Measurements from ENCODE around the gene ASAP2.
"Not testable (repeated sequence)": the region's sequence is repeated elsewhere in the genome, so short reads cannot be mapped to it uniquely, and the experiment has no call there.

Gene ASAP2

DNA sequence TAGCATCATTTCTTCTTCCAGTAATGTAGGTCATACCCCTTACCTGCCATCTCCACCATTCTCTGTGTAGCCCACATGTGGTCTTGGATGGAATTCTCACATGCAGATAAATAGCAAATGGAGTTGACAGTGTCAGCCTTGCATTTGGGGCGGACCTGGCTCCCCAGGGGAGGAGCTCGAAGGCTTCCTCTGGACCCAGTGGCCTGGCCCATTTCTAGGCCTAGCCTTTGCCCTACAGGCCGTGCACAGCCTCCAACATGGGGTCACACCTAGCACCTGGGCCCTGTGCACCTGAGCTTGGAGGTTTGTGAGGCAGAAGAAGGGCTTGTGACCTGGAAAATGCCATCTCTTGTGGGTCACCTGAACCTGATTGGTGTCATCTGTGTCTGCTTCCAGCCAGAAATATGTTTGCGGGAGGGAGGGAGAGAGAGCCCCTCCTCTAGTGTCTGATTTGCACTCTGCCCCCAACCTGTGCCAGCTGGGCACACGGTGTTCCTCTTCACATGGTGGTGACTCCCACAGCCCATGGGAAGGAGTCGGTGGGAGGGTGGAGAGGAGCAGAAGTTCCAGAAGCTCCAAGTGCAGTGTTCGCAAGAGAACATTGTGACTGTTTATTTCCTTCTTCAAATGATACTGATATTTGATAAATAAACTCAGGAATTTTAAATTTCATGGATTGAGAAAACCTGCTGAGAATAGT is 183.7 kb downstream of the ASAP2 start:
- no peak for DNase-seq (ENCODE audit: low read depth)
- TF ChIP-seq, protein P1, sequence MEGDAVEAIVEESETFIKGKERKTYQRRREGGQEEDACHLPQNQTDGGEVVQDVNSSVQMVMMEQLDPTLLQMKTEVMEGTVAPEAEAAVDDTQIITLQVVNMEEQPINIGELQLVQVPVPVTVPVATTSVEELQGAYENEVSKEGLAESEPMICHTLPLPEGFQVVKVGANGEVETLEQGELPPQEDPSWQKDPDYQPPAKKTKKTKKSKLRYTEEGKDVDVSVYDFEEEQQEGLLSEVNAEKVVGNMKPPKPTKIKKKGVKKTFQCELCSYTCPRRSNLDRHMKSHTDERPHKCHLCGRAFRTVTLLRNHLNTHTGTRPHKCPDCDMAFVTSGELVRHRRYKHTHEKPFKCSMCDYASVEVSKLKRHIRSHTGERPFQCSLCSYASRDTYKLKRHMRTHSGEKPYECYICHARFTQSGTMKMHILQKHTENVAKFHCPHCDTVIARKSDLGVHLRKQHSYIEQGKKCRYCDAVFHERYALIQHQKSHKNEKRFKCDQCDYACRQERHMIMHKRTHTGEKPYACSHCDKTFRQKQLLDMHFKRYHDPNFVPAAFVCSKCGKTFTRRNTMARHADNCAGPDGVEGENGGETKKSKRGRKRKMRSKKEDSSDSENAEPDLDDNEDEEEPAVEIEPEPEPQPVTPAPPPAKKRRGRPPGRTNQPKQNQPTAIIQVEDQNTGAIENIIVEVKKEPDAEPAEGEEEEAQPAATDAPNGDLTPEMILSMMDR (IDR thresholded peaks at IDR 0.05; ENCODE audit: control insufficient read depth, insufficient read depth, low read depth, low read length, missing control alignments), result no peak
- no peak overlapping the region for H3K4me3 ChIP-seq (ENCODE audit: control insufficient read depth, low read depth, low read length)

DNA sequence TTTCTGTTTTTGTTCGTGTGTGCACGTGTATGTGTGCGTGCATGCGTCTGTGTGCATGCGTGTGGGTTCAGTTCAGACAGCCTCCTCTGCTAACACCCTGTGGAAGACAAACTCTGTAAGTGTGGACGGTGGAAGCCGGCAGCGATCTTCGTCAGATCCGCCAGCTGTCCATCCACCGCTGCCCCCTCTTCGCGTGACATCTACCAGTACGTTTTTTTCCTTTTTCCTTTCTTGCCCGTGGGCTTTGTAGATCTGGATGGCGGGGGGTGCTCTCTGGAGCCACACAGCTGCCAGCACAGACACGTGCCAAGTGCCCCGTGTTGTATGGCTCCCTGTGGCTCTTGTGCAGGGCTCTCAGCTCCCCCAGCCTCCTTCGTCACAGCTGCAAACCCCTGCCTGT is 184.4 kb downstream of the ASAP2 start:
- TF ChIP-seq, protein P1 (IDR thresholded peaks at IDR 0.05; ENCODE audit: control insufficient read depth, insufficient read depth, low read depth, low read length, missing control alignments), result no peak
- DNase-seq (ENCODE audit: low read depth), result no peak
- H3K4me3 ChIP-seq (ENCODE audit: control insufficient read depth, low read depth, low read length), result no peak overlapping the region

DNA sequence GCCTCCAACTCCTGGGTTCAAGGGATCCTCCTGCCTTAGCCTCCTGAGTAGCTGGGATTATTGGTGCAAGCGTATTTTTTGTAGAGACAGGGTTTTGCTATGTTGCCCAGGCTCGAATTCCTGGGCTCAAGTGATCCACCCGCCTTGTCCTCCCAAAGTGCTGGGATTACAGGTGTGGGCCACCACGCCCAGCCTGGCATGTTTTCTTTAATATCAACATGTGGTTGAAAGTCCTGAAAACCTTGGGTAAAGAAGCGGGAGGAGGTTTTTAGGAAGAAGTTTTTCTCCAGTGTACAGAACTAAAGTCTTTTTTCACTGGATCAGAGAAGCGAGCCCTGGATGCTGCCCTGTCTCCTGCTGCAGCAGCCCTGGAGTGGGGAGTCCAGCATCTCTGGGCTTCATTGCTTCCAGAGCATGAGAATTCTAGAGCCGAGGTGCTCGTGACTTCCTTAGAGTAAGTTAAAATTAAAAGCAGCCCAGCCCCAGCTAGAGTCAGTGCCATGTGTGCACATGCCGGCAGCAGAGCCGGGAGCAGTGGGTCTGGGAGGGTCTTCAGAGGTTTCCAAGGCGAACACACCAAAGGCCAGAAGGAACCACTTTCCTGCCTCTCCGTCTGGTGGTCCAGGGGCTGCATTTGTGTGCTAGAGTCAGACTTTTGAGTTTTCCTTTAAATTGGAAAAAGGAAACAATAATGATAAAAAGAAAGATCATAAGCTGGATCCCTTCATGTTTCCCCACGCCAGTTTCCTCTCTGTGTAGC is 185.5 kb downstream of the ASAP2 start:
- H3K4me3 ChIP-seq (ENCODE audit: control insufficient read depth, low read depth, low read length), result no peak overlapping the region
- DNase-seq (ENCODE audit: low read depth), result no peak
- TF ChIP-seq, protein P1 (IDR thresholded peaks at IDR 0.05; ENCODE audit: control insufficient read depth, insufficient read depth, low read depth, low read length, missing control alignments), result no peak

DNA sequence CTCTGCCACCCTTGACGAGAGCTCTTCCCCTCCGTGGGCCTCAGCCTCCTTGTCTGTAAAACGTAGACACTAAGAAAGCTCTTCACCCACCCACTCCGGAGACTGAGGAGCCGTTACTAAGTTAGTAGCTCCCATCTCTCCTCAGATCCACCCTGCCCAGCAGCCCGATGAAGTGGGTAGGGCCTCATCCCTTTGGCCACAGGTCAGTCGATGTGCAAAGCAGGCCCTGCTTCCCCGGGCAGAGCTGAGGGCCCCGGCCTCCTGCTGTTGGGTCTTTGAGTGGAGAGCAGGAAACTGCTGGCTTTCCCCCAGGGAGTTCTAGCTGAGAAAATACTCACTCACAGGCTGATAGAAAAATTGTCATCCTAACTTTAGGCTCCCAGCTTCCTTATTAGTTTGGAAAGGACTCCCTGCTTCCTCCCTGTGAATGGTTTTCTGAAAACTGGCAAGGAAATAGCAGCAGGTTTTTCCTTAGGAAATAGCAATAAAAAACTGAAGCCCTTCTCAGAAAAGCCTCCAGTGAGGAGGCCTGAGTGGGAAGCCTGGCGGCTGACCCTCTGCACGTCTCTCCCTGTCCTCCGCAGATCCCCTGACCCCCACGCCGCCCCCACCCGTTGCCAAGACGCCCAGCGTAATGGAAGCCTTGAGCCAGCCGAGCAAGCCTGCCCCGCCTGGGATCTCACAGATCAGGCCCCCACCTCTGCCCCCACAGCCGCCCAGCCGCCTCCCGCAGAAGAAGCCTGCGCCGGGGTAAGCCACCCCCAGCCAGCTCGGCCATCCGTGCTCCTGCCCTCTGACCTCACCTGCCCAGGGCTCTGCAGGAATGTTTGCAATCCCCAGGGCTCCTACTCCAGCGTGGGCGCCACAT is 186.5 kb downstream of the ASAP2 start:
- H3K4me3 ChIP-seq (ENCODE audit: control insufficient read depth, low read depth, low read length), result no peak overlapping the region
- TF ChIP-seq, protein P1 (IDR thresholded peaks at IDR 0.05; ENCODE audit: control insufficient read depth, insufficient read depth, low read depth, low read length, missing control alignments), result no peak
- no peak for DNase-seq (ENCODE audit: low read depth)

DNA sequence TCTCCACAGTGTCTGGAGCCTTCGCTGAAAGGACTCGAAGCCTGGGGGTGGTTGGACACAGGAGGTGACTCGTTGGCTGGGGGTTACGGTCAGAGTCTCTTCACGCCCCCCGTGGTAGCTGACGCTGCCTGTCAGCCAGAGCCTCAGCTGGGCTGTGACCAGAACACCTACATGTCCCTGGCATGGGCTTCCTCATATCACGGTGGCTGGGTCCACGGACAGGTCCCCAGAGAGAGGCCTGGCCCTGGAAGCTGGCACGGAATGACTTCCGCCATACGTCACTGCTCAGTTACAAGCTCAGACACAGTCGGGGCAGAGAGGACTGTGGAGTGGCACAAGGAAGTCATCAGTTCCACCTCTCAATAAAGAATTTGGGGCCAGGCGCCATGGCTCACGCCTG is 188.2 kb downstream of the ASAP2 start:
- no peak for DNase-seq (ENCODE audit: low read depth)
- TF ChIP-seq, protein P1 (IDR thresholded peaks at IDR 0.05; ENCODE audit: control insufficient read depth, insufficient read depth, low read depth, low read length, missing control alignments), result no peak
- no peak overlapping the region for H3K4me3 ChIP-seq (ENCODE audit: control insufficient read depth, low read depth, low read length)

DNA sequence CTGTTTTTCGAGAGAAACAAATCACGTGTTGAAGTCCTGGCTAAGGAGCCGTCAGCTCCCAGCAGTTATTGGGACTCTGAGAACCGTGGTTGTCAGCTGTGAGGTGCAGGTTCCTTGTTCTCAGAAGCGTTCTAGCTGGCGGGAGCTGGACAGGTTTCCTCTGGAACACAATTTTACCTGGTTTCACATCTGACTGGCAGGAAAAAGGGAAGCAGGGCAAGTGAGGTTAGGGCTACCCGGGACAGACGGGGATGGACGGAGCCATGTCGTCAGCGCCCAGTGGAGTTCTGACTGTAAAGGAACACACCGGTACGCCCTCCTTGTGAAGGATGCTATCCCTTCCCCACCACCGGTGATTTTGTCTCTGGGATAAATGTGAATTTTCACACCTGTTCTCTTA is 190.6 kb downstream of the ASAP2 start:
- no peak for DNase-seq (ENCODE audit: low read depth)
- no peak overlapping the region for H3K4me3 ChIP-seq (ENCODE audit: control insufficient read depth, low read depth, low read length)
- TF ChIP-seq, protein P1 (IDR thresholded peaks at IDR 0.05; ENCODE audit: control insufficient read depth, insufficient read depth, low read depth, low read length, missing control alignments), result no peak

DNA sequence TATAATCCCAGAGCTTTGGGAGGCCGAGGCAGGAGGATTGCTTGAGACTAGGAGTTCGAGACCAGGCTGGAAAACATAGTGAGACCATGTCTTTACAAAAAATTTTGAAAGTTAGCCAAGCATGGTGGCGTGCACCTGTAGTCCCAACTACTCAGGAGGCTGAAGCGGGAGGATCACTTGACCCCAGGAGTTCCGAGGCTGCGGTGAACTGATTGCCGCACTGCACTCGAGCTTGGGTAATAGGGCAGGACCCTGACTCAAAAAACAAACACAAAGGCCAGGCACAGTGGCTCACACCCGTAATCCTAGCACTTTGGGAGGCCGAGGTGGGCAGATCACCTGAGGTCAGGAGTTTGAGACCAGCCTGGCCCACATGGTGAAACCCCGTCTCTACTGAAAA is 191.6 kb downstream of the ASAP2 start:
- not testable (repeated sequence) for H3K4me3 ChIP-seq (ENCODE audit: control insufficient read depth, low read depth, low read length); DNase-seq (ENCODE audit: low read depth)
